Loucy (cell line): Measurements from ENCODE around the gene NDUFAF2.

Experiments
- H2AFZ ChIP-seq: fragments of 200-600 bp; sonication (generic); 2 replicates; pipeline ENCODE4 v1.6.0; 2016; ENCODE audit warnings: antibody characterized with exemption, mild to moderate bottlenecking, low read length, moderate library complexity
- H3F3A ChIP-seq: fragments of 200-600 bp; 2 replicates; pipeline ENCODE4 v1.6.0; 2016; ENCODE audit warnings: antibody characterized with exemption, low read depth, mild to moderate bottlenecking
- H3K27me3 ChIP-seq: fragments of 200-600 bp; sonication (generic); 2 replicates; pipeline ENCODE4 v1.6.1; 2014; ENCODE audit warnings: low read length, mild to moderate bottlenecking; ENCODE audit not compliant: insufficient read depth, poor library complexity, severe bottlenecking
- H3K36me3 ChIP-seq: fragments of 200-600 bp; sonication (generic); 2 replicates; pipeline ENCODE4 v1.6.1; 2016; ENCODE audit warnings: low read length; ENCODE audit not compliant: insufficient read depth
- H3K4me1 ChIP-seq: fragments of 200-600 bp; sonication (generic); 2 replicates; pipeline ENCODE4 v1.5.1; 2014; ENCODE audit warnings: low read length, mild to moderate bottlenecking; ENCODE audit not compliant: insufficient read depth, poor library complexity, severe bottlenecking
- H3K4me2 ChIP-seq: fragments of 200-600 bp; sonication (generic); 2 replicates; pipeline ENCODE4 v1.6.0; 2014; ENCODE audit warnings: antibody characterized with exemption, low read length, low read depth, mild to moderate bottlenecking; ENCODE audit not compliant: poor library complexity, severe bottlenecking
- H3K4me3 ChIP-seq: fragments of 200-600 bp; sonication (generic); 2 replicates; pipeline ENCODE4 v1.5.1; 2014; ENCODE audit warnings: low read length, mild to moderate bottlenecking, mixed read lengths; ENCODE audit not compliant: poor library complexity, severe bottlenecking
- H3K79me2 ChIP-seq: fragments of 200-600 bp; sonication (generic); 2 replicates; pipeline ENCODE4 v1.6.1; 2014; ENCODE audit warnings: low read length; ENCODE audit not compliant: insufficient read depth
- H3K9ac ChIP-seq: fragments of 200-600 bp; sonication (generic); 2 replicates; pipeline ENCODE4 v1.6.0; 2014; ENCODE audit warnings: mild to moderate bottlenecking, low read depth, low read length, moderate library complexity; ENCODE audit not compliant: poor library complexity, severe bottlenecking
- H3K9me2 ChIP-seq: fragments of 200-600 bp; sonication (generic); replicated peaks from 2 replicates; pipeline ENCODE4 v1.6.1; 2016; ENCODE audit warnings: low read depth, low read length, mixed read lengths
- H3K9me3 ChIP-seq: fragments of 200-600 bp; sonication (generic); 2 replicates; pipeline ENCODE4 v1.6.1; 2014; ENCODE audit warnings: mild to moderate bottlenecking, antibody characterized with exemption, low read length, low read depth; ENCODE audit not compliant: insufficient read depth
- H4K20me1 ChIP-seq: fragments of 200-600 bp; sonication (generic); 2 replicates; pipeline ENCODE4 v1.6.0; 2014; ENCODE audit warnings: antibody characterized with exemption, low read length, mild to moderate bottlenecking; ENCODE audit not compliant: insufficient read depth, poor library complexity, severe bottlenecking
- EZH2phosphoT487 ChIP-seq: fragments of 200-600 bp; IDR thresholded peaks from 2 replicates; pipeline ENCODE4 v1.6.1; 2018; ENCODE audit warnings: antibody characterized with exemption, mild to moderate bottlenecking, moderate library complexity, borderline replicate concordance
- TF ChIP-seq, protein P1 (sequence below): fragments of 200-600 bp; sonication (generic); conservative IDR thresholded peaks from 2 replicates; pipeline ENCODE4 v1.5.1; 2014; ENCODE audit warnings: mild to moderate bottlenecking, antibody characterized with exemption, low read length

NDUFAF2 gene

DNA sequence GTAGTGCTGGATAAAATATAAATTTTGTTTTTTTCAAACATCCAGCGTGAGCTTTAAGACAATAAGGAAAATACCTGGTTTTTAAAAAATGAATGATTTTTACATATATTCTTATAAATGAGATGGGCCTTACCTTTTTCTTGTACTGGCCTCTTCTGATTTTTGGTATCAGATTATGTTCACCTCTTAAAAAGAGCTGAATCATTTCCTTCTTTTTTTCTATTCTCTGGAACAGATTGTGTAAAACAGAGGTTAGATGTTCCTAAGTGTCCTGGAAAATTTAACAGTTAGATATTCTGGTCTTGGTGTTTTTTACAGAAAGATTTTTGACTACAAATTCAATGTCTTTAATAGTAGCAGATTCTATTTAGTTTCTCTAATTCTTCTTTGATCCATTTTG lies 74.6 kb downstream of the NDUFAF2 start:
- H3K4me2 ChIP-seq, result no peak overlapping the region
- no peaks in the 10 kb centered on the region for H3K9me2 ChIP-seq
- H2AFZ ChIP-seq, result no peak overlapping the region
- H3K4me3 ChIP-seq, result no peak overlapping the region
- H3K9me3 ChIP-seq, result no peaks in the 10 kb centered on the region
- no peaks in the 10 kb centered on the region for H3K36me3 ChIP-seq
- no peak overlapping the region for H3K9ac ChIP-seq
- H4K20me1 ChIP-seq, result no peaks in the 10 kb centered on the region
- H3K4me1 ChIP-seq, result no peaks in the 10 kb centered on the region
- H3K79me2 ChIP-seq, result no peaks in the 10 kb centered on the region
- H3K27me3 ChIP-seq, result no peaks in the 10 kb centered on the region
- no peaks in the 10 kb centered on the region for H3F3A ChIP-seq
- no peak for TF ChIP-seq EZH2phosphoT487
- TF ChIP-seq, protein P1, sequence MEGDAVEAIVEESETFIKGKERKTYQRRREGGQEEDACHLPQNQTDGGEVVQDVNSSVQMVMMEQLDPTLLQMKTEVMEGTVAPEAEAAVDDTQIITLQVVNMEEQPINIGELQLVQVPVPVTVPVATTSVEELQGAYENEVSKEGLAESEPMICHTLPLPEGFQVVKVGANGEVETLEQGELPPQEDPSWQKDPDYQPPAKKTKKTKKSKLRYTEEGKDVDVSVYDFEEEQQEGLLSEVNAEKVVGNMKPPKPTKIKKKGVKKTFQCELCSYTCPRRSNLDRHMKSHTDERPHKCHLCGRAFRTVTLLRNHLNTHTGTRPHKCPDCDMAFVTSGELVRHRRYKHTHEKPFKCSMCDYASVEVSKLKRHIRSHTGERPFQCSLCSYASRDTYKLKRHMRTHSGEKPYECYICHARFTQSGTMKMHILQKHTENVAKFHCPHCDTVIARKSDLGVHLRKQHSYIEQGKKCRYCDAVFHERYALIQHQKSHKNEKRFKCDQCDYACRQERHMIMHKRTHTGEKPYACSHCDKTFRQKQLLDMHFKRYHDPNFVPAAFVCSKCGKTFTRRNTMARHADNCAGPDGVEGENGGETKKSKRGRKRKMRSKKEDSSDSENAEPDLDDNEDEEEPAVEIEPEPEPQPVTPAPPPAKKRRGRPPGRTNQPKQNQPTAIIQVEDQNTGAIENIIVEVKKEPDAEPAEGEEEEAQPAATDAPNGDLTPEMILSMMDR, result no peak

DNA sequence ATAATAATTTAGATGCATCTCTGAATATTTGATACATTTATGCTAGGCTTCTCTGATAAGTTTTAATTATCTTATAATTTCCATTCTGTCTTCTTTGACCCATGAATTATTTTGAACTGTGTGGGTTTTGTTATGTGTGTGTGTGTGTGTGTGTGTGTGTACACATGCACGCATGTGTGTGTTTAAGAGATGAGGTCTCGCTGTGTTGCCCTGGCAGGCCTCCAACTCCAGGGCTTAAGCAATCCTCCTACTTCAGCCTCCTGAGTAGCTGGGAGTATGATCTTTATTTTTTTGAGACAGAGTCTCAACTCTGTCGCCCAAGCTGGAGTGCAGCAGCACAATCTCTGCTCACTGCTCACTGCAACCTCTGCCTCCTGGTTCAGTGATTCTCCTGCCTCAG lies 75.4 kb downstream of the NDUFAF2 start:
- Histone ChIP-seq H3K27me3 (no peaks in the 10 kb centered on the region), H3K4me3 (no peak overlapping the region), H3K9me2 (no peaks in the 10 kb centered on the region), H3K4me1 (no peaks in the 10 kb centered on the region), H3K36me3 (no peaks in the 10 kb centered on the region), H3K9me3 (no peaks in the 10 kb centered on the region), H2AFZ (no peak overlapping the region), H3K79me2 (no peaks in the 10 kb centered on the region), H4K20me1 (no peaks in the 10 kb centered on the region), H3K9ac (no peak overlapping the region), H3K4me2 (no peak overlapping the region), H3F3A (no peaks in the 10 kb centered on the region)
- TF ChIP-seq, protein P1, result no peak
- TF ChIP-seq EZH2phosphoT487, result no peak

DNA sequence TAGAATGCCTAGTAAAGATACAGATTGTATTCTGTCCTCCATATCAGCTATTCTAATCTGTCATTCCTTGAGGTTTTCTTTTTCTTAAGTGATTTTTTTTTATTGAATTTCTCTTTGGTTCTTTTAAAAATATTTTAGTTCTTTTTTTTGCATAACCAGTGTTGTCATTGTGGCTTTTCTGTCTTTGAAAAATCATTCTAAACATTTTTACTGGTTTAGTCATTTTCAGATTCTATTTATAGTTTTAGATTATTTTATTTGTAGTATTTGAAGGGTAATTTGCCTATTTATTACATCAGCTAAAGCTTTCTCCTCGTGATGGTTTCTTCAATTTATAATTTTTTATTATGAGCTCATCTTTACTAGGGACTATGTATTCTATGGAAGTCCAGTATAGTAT lies 78.1 kb downstream of the NDUFAF2 start:
- Histone ChIP-seq H3K4me3 (no peak overlapping the region), H3K4me1 (no peaks in the 10 kb centered on the region), H3K4me2 (no peak overlapping the region), H2AFZ (no peak overlapping the region), H3K27me3 (no peaks in the 10 kb centered on the region), H3K9me2 (no peaks in the 10 kb centered on the region), H3F3A (no peaks in the 10 kb centered on the region), H3K9me3 (no peaks in the 10 kb centered on the region), H3K79me2 (no peaks in the 10 kb centered on the region), H3K9ac (no peak overlapping the region), H3K36me3 (no peaks in the 10 kb centered on the region), H4K20me1 (no peaks in the 10 kb centered on the region)
- no peak for TF ChIP-seq EZH2phosphoT487
- TF ChIP-seq, protein P1, result no peak
